WTC11 (cell line): ENCODE measurements around the gene PGAM1. TPM values are rescaled to one million over a fixed set of nuclear protein-coding genes. Genes with fewer than 3 reads are reported as not detected.

ENCODE experiments used
- ATAC-seq: fragments of 200-7000 bp; cut with Tn5 transposase; 2 replicates; pipeline ENCODE4 v1.10.0; 2021; ENCODE audit warnings: mild to moderate bottlenecking, moderate library complexity
- CTCF ChIA-PET: fragments of 300-600 bp; sonication (Branson Sonifier 250); formaldehyde crosslinking; loops from one replicate; lab custom pipeline; 2021; ENCODE audit warnings: antibody characterized with exemption; lab: Charles Lee
- POLR2A ChIA-PET: fragments of 350-600 bp; sonication (Branson Sonifier 250); formaldehyde crosslinking; loops from one replicate; lab custom pipeline; 2021; ENCODE audit warnings: antibody characterized with exemption; lab: Charles Lee
- DNase-seq: peaks from one replicate; pipeline ENCODE4 v3.0.0; 2021; ENCODE audit warnings: low spot score
- H3K27ac Mint-ChIP-seq: 2 replicates; pipeline ENCODE4 v1.8.0; 2021; ENCODE audit warnings: mixed read lengths
- H3K27me3 Mint-ChIP-seq: 2 replicates; pipeline ENCODE4 v1.8.0; 2021; ENCODE audit warnings: low read depth, mild to moderate bottlenecking, moderate library complexity, mixed read lengths
- H3K36me3 Mint-ChIP-seq: 2 replicates; pipeline ENCODE4 v1.8.0; 2021; ENCODE audit warnings: mixed read lengths
- H3K4me1 Mint-ChIP-seq: 2 replicates; pipeline ENCODE4 v1.8.0; 2022; ENCODE audit warnings: mixed read lengths
- H3K4me3 Mint-ChIP-seq: 2 replicates; pipeline ENCODE4 v1.8.0; 2021; ENCODE audit warnings: mild to moderate bottlenecking, moderate library complexity, mixed read lengths
- H3K9me3 Mint-ChIP-seq: 2 replicates; pipeline ENCODE4 v1.8.0; 2021; ENCODE audit warnings: mixed read lengths
- CBFB ChIP-seq: sonication (generic); formaldehyde crosslinking; IDR thresholded peaks from 2 replicates; pipeline ENCODE4 v1.8.1; 2022; ENCODE audit warnings: mild to moderate bottlenecking, low read depth, missing genetic modification reagents
- ELF4 ChIP-seq: sonication (generic); formaldehyde crosslinking; IDR thresholded peaks from 2 replicates; pipeline ENCODE4 v1.8.1; 2022; ENCODE audit warnings: low read depth, mild to moderate bottlenecking, moderate library complexity, missing genetic modification reagents
- ESRRA ChIP-seq: sonication (generic); formaldehyde crosslinking; IDR thresholded peaks from 2 replicates; pipeline ENCODE4 v1.8.1; 2022; ENCODE audit warnings: mild to moderate bottlenecking, missing genetic modification reagents, borderline replicate concordance
- FOXP1 ChIP-seq: sonication (generic); formaldehyde crosslinking; IDR thresholded peaks from 2 replicates; pipeline ENCODE4 v1.8.0; 2022; ENCODE audit warnings: missing genetic modification reagents, mild to moderate bottlenecking, moderate library complexity, borderline replicate concordance
- NFATC4 ChIP-seq: fragments of 250-450 bp; sonication (Bioruptor Pico); IDR thresholded peaks from 2 replicates; pipeline ENCODE4 v1.9.0; 2021; ENCODE audit warnings: mild to moderate bottlenecking
- NFYB ChIP-seq: sonication (generic); formaldehyde crosslinking; conservative IDR thresholded peaks from 2 replicates; pipeline ENCODE4 v1.8.0; 2022; ENCODE audit warnings: low read depth, missing genetic modification reagents
- RELA ChIP-seq: sonication (generic); formaldehyde crosslinking; IDR thresholded peaks from 2 replicates; pipeline ENCODE4 v1.8.1; 2022; ENCODE audit warnings: missing genetic modification reagents, mild to moderate bottlenecking, borderline replicate concordance
- ZNF232 ChIP-seq: sonication (generic); formaldehyde crosslinking; IDR thresholded peaks from 2 replicates; pipeline ENCODE4 v1.8.0; 2022; ENCODE audit warnings: mild to moderate bottlenecking, missing genetic modification reagents
- ZNF423 ChIP-seq: fragments of 250-450 bp; sonication (Bioruptor Pico); IDR thresholded peaks from 2 replicates; pipeline ENCODE4 v2.1.2; 2022; ENCODE audit warnings: mild to moderate bottlenecking, moderate library complexity
- total RNA-seq: library from RNA; stranded (reverse); gene quantifications from 3 replicates; pipeline ENCODE4 v1.2.3, GENCODE V29; 2021
- TF ChIP-seq, protein P1 (sequence below): fragments of 250-450 bp; sonication (Bioruptor Pico); IDR thresholded peaks from 2 replicates; pipeline ENCODE4 v2.1.2; 2022; ENCODE audit warnings: mild to moderate bottlenecking, moderate library complexity
- TF ChIP-seq, protein P2 (sequence below): fragments of 250-450 bp; sonication (Bioruptor Pico); IDR thresholded peaks from 2 replicates; pipeline ENCODE4 v1.9.0; 2021; ENCODE audit warnings: mild to moderate bottlenecking
- TF ChIP-seq, protein P3 (sequence below): sonication (generic); formaldehyde crosslinking; IDR thresholded peaks from 2 replicates; pipeline ENCODE4 v1.8.1; 2023; ENCODE audit warnings: mild to moderate bottlenecking, missing genetic modification reagents, moderate library complexity
- TF ChIP-seq, protein P4 (sequence below): fragments of 250-450 bp; sonication (Bioruptor Pico); conservative IDR thresholded peaks from 2 replicates; pipeline ENCODE4 v1.9.0; 2021; ENCODE audit warnings: mild to moderate bottlenecking
- TF ChIP-seq, protein P5 (sequence below): sonication (generic); formaldehyde crosslinking; IDR thresholded peaks from 2 replicates; pipeline ENCODE4 v1.8.0; 2022; ENCODE audit warnings: mild to moderate bottlenecking, missing genetic modification reagents
- TF ChIP-seq, protein P6 (sequence below): sonication (generic); formaldehyde crosslinking; IDR thresholded peaks from 2 replicates; pipeline ENCODE4 v1.8.1; 2022; ENCODE audit warnings: missing genetic modification reagents, borderline replicate concordance

PGAM1 gene
- total RNA-seq, 1 experiment from 2014 or later = 833 TPM

DNA sequence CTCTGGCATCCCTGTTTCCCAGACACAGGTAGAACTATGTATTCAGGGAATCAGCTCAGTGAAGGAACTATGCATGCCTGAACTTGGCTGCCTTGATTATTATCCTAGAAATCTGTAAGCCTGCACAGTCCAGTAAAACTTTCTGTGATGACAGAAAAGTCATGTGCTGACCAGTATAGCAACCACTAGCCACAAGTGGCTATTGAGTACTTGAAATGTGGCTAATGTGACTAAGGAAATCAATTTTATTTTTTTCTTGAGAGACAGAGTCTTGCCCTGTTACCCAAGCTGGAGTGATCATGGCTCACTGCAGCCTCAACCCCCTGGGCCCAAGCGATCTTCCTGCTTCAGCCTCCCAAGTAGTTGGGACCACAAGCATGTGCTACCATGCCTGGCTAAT lies 16.3 kb downstream of the PGAM1 start (continued):
- TF ChIP-seq ZNF423 (CRISPR knock-in tag) = no peak
- no peak for TF ChIP-seq FOXP1
- TF ChIP-seq, protein P1, sequence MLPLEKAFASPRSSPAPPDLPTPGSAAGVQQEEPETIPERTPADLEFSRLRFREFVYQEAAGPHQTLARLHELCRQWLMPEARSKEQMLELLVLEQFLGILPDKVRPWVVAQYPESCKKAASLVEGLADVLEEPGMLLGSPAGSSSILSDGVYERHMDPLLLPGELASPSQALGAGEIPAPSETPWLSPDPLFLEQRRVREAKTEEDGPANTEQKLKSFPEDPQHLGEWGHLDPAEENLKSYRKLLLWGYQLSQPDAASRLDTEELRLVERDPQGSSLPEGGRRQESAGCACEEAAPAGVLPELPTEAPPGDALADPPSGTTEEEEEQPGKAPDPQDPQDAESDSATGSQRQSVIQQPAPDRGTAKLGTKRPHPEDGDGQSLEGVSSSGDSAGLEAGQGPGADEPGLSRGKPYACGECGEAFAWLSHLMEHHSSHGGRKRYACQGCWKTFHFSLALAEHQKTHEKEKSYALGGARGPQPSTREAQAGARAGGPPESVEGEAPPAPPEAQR (CRISPR knock-in tag) = no peak
- TF ChIP-seq CBFB = no peak
- TF ChIP-seq ZNF232 (CRISPR knock-in tag) = no peak
- no peak for TF ChIP-seq NFYB (CRISPR knock-in tag)
- TF ChIP-seq, protein P2, sequence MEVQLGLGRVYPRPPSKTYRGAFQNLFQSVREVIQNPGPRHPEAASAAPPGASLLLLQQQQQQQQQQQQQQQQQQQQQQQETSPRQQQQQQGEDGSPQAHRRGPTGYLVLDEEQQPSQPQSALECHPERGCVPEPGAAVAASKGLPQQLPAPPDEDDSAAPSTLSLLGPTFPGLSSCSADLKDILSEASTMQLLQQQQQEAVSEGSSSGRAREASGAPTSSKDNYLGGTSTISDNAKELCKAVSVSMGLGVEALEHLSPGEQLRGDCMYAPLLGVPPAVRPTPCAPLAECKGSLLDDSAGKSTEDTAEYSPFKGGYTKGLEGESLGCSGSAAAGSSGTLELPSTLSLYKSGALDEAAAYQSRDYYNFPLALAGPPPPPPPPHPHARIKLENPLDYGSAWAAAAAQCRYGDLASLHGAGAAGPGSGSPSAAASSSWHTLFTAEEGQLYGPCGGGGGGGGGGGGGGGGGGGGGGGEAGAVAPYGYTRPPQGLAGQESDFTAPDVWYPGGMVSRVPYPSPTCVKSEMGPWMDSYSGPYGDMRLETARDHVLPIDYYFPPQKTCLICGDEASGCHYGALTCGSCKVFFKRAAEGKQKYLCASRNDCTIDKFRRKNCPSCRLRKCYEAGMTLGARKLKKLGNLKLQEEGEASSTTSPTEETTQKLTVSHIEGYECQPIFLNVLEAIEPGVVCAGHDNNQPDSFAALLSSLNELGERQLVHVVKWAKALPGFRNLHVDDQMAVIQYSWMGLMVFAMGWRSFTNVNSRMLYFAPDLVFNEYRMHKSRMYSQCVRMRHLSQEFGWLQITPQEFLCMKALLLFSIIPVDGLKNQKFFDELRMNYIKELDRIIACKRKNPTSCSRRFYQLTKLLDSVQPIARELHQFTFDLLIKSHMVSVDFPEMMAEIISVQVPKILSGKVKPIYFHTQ (CRISPR knock-in tag) = no peak
- no peak for TF ChIP-seq ELF4 (CRISPR knock-in tag)
- TF ChIP-seq, protein P3, sequence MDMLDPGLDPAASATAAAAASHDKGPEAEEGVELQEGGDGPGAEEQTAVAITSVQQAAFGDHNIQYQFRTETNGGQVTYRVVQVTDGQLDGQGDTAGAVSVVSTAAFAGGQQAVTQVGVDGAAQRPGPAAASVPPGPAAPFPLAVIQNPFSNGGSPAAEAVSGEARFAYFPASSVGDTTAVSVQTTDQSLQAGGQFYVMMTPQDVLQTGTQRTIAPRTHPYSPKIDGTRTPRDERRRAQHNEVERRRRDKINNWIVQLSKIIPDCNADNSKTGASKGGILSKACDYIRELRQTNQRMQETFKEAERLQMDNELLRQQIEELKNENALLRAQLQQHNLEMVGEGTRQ (CRISPR knock-in tag) = no peak
- TF ChIP-seq RELA (CRISPR knock-in tag) = no peak
- TF ChIP-seq, protein P4, sequence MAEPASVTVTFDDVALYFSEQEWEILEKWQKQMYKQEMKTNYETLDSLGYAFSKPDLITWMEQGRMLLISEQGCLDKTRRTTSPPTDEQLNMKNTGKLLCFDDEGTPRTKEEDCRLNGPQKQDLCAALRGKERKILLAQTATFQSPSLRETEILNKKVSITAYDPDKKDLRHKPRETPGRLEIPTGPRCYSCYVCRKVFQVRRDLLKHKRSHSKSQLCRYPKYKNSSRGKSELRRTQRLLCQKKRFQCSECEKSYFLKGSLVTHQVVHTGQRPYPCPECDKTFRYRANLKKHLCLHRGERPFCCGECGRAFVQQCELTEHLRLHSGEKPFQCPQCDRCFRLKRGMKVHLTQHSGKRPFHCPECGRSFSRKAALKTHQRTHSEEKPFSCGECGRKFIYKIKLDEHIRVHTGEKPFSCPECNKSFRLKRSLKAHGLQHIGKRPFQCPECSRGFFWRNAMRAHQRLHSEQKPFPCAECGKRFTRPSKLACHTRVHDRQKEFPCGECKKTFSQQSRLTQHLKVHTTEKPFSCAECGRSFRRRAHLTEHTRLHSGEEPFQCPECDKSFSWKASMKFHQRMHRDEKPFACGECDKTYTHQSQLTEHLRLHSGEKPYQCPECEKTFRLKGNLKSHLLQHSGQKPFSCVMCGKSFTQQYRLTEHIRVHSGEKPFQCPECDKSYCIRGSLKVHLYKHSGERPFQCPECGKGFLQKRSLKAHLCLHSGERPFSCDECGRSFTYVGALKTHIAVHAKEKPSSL (CRISPR knock-in tag) = no peak
- TF ChIP-seq, protein P5, sequence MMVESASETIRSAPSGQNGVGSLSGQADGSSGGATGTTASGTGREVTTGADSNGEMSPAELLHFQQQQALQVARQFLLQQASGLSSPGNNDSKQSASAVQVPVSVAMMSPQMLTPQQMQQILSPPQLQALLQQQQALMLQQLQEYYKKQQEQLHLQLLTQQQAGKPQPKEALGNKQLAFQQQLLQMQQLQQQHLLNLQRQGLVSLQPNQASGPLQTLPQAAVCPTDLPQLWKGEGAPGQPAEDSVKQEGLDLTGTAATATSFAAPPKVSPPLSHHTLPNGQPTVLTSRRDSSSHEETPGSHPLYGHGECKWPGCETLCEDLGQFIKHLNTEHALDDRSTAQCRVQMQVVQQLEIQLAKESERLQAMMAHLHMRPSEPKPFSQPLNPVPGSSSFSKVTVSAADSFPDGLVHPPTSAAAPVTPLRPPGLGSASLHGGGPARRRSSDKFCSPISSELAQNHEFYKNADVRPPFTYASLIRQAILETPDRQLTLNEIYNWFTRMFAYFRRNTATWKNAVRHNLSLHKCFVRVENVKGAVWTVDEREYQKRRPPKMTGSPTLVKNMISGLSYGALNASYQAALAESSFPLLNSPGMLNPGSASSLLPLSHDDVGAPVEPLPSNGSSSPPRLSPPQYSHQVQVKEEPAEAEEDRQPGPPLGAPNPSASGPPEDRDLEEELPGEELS (CRISPR knock-in tag) = no peak

DNA sequence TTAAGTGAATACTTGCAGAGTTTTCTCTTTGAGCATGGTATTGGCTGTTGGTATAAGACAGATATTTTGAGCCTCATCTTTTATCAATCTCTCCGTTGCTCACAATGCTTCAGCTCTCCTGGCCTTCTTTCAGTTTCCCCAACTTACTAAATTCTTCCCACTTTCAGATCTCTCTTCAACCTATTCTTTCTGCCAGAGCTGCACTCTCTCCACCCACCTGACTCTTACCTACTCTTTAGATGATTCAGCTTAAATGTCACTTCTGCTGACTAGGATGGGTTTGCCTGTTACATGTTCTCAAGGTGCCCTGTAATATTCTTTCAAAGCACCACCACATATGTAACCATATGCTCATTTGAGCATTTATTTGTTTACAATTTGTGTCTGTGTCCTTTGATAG lies 18.2 kb downstream of the PGAM1 start:
- POLR2A ChIA-PET = no interaction called here
- no peak overlapping the region; the same call in 1 of the 2 replicates for H3K27ac Mint-ChIP-seq
- no peaks in the 10 kb centered on the region for H3K27me3 Mint-ChIP-seq
- DNase-seq (no peak), ATAC-seq (no peak)
- H3K4me3 Mint-ChIP-seq = peak overlapping the region; percentile 97
- peaks cover 18% of the 10 kb centered on the region for H3K4me1 Mint-ChIP-seq
- CTCF ChIA-PET = interaction anchor here (2.6 kb wide), 1 partner anchor 37 kb away, joined by 14 read pairs; no protein-coding TSS in a partner anchor
- TF ChIP-seq, protein P6, sequence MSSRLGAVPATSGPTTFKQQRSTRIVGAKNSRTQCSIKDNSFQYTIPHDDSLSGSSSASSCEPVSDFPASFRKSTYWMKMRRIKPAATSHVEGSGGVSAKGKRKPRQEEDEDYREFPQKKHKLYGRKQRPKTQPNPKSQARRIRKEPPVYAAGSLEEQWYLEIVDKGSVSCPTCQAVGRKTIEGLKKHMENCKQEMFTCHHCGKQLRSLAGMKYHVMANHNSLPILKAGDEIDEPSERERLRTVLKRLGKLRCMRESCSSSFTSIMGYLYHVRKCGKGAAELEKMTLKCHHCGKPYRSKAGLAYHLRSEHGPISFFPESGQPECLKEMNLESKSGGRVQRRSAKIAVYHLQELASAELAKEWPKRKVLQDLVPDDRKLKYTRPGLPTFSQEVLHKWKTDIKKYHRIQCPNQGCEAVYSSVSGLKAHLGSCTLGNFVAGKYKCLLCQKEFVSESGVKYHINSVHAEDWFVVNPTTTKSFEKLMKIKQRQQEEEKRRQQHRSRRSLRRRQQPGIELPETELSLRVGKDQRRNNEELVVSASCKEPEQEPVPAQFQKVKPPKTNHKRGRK (CRISPR knock-in tag) = no peak
- TF ChIP-seq ESRRA (no peak), NFATC4 (CRISPR knock-in tag) (no peak)
- no peaks in the 10 kb centered on the region for H3K9me3 Mint-ChIP-seq
- peaks cover 23% of the 10 kb centered on the region for H3K36me3 Mint-ChIP-seq
